Psoas muscle (tissue), 8 donors: Measurements from ENCODE around the gene POLE3. TPM values are rescaled to one million over a fixed set of nuclear protein-coding genes. Genes with fewer than 3 reads are reported as not detected.
"Not testable (repeated sequence)": the region's sequence is repeated elsewhere in the genome, so short reads cannot be mapped to it uniquely, and the experiment has no call there.

Experiments used
- ATAC-seq, 4 donors: fragments of 200-7000 bp; cut with Tn5 transposase; one replicate each; pipeline ENCODE4 v1.9.1; 2020; ENCODE audit warnings: moderate library complexity in 3 of 4, mild to moderate bottlenecking in 2 of 4
- DNase-seq, 2 donors: peaks; one replicate each; pipeline ENCODE4 v3.0.0-alpha.2; 2020
- H3K27ac ChIP-seq: fragments of 200-600 bp; one replicate; pipeline ENCODE4 v1.8.0; 2022
- H3K27me3 ChIP-seq, 3 donors: fragments of 200-600 bp in 1 of 3; one replicate each; pipeline versions ENCODE4 v1.6.1 to v1.8.0; 2013 to 2022; ENCODE audit warnings: low read length in 2 of 3, mild to moderate bottlenecking in 2 of 3, moderate library complexity in 1 of 3; ENCODE audit not compliant: insufficient read depth in 3 of 3
- H3K36me3 ChIP-seq, 2 donors: fragments of 200-600 bp in 1 of 2; one replicate each; pipeline versions ENCODE4 v1.6.1 to v1.8.0; 2013 to 2022; ENCODE audit warnings: low read depth in 1 of 2, mild to moderate bottlenecking in 1 of 2, moderate library complexity in 1 of 2; ENCODE audit not compliant: insufficient read depth in 1 of 2
- H3K4me1 ChIP-seq: fragments of 200-600 bp; one replicate; pipeline ENCODE4 v1.8.0; 2022
- H3K4me3 ChIP-seq: fragments of 200-600 bp; one replicate; pipeline ENCODE4 v1.8.0; 2022; ENCODE audit warnings: mild to moderate bottlenecking
- H3K9me3 ChIP-seq: fragments of 200-600 bp; one replicate; pipeline ENCODE4 v1.8.0; 2022
- CTCF ChIP-seq: fragments of 200-600 bp; IDR thresholded peaks from one replicate; pipeline ENCODE4 v1.8.0; 2022; ENCODE audit warnings: antibody characterized with exemption
- WGBS, 3 donors: extraction: QIAGEN DNeasy Blood & Tissue Kit; methylation state at CpG; one replicate each; pipeline versions ENCODE4 v1.1.6 to v1.1.7; 2013; 5-methylcytosine and 5-hydroxymethylcytosine counted together
- intact Hi-C, 2 donors: fragments of 100-400 bp; cut with DNase I; formaldehyde crosslinking; loops; one replicate each; pipeline versions ENCODE4 v1.11.0 to v1.14.2; 2022
- polyA plus RNA-seq, 3 donors: library from polyadenylated mRNA; stranded (reverse); fragments of 200-250 nt; gene quantifications; one replicate each; pipeline ENCODE4 v1.2.3, GENCODE V29; 2013
- total RNA-seq, 4 donors: library from RNA; stranded (reverse); fragmentation: NEBNext Ultra II Directional in 2 of 4; extraction: Animal tissue kit (Norgen Biotek cat#: 25700) in 2 of 4; gene quantifications; one replicate each; pipeline versions ENCODE4 v1.2.1 to v1.2.4, GENCODE V29; 2021 to 2023
- donor health status: healthy with polysubstance abuse.
- donor health status: DM: no; HTN: no; CAD: no; lungs with moderate emphysema.
- donor health status: Bipolar disorder and iron deficiency.
- donor health status: healthy.
- donor health status: DM: yes; HTN: yes; CAD: no.
- donor health status: DM: no; HTN: no; CAD: no.
- donor health status: DM: no; HTN: no; CAD: no.
- donor health status: DM: yes; HTN: yes; CAD: no.

POLE3 gene
- total and polyA plus RNA-seq, 7 donors = 29.8 to 173 (median 45.4) TPM

DNA sequence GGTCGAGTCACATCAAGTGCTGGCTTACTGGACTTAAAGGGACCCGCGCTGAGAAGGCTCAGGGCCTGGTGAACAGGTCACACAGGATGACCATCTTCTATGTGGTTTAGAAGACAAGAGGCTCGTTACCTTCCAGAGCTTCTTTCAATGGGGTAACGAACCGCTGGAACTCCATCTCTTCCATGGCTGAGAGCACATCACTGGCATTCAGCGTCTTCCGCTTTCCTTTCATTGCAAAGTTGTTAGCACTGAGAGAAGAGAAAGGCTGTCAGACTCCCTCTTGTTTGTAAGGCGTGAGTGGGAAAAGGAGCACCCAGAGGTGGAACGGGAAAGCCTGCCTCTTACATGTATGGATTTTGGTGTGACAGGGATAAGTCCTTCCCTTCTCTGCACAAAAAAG is 994 bp downstream of the POLE3 start:
- Histone ChIP-seq H3K4me3 (peak overlapping the region; percentile 95), H3K27ac (peak overlapping the region; percentile 97), H3K36me3 (peaks cover 9 to 22% of the 10 kb centered on the region in 2 donors), H3K4me1 (peaks cover 5% of the 10 kb centered on the region), H3K9me3 (no peaks in the 10 kb centered on the region), H3K27me3 (no peaks in the 10 kb centered on the region)
- intact Hi-C loops = loop anchor here (5.0 to 10.0 kb wide), 3 partner anchors 95 to 255 kb away; partner anchors contain the start of gene SLC31A2 (in 1 of the 2)
- DNase-seq = no peak
- TF ChIP-seq CTCF = no peak
- no peak for ATAC-seq
- 31 to 36% (median 31%) methylated on average over 10 of the region's 10 CpGs for WGBS, 3 donors

GRCh38 chr9:113406873-113407511 is 3.5 kb downstream of the POLE3 start:
- H3K4me1 ChIP-seq, H3K27me3 ChIP-seq, H3K27ac ChIP-seq, ATAC-seq, H3K4me3 ChIP-seq, H3K9me3 ChIP-seq: not testable (repeated sequence)
- TF ChIP-seq CTCF = peak; percentile 68
- intact Hi-C loops = loop anchor here (5.0 to 10.0 kb wide), 3 partner anchors 92 to 252 kb away; partner anchors contain the start of gene SLC31A2 (in 1 of the 2)
- DNase-seq = peak; percentile 44 to 69
- WGBS, 3 donors = 27% methylated on average over 7 of the region's 7 CpGs
- peaks cover 9 to 22% of the 10 kb centered on the region in 2 donors for H3K36me3 ChIP-seq

DNA sequence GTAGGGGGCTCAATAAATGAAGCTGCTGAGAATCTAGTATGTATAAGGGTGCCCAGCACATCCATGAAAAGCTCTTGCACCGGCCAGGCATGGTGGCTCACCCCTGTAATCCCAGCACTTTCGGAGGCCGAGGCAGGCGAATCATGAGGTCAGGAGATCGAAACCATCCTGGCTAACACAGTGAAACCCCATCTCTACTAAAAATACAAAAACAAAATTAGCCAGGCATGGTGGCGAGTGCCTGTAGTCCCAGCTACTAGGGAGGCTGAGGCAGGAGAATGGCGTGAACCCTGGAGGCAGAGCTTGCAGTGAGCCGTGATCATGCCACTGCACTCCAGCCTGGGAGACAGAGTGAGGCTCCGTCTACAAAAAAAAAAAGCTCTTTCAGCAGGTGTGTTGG is 4.1 kb downstream of the POLE3 start:
- not testable (repeated sequence) for H3K27ac ChIP-seq, H3K9me3 ChIP-seq, ATAC-seq, H3K27me3 ChIP-seq, H3K4me3 ChIP-seq, DNase-seq, H3K4me1 ChIP-seq
- intact Hi-C loops = loop anchor here (5.0 to 10.0 kb wide), 3 partner anchors 92 to 252 kb away; partner anchors contain the start of gene SLC31A2 (in 1 of the 2)
- peaks cover 9 to 22% of the 10 kb centered on the region in 2 donors for H3K36me3 ChIP-seq
- WGBS, 3 donors = 73 to 85% (median 73%) methylated on average over 9 of the region's 9 CpGs

DNA sequence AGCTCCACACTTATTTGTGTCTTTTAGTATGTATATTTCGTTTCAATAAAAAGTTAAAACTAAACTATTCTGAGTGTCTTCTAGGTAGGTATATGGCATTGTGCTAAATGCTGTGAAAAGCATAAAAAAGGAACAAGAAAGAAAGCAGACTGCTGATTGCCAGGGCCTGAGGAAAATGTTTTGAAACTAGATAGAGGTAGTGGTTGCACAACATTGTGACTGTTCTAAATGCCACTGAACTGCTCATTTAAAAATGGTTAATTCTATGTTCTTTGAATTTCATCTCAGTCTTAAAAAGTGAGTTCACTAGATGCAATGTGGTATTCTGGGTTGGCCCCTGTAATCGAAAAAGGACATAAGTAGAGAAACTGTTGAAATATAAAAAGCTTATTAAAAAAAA is 6.8 kb downstream of the POLE3 start:
- TF ChIP-seq CTCF = no peak

DNA sequence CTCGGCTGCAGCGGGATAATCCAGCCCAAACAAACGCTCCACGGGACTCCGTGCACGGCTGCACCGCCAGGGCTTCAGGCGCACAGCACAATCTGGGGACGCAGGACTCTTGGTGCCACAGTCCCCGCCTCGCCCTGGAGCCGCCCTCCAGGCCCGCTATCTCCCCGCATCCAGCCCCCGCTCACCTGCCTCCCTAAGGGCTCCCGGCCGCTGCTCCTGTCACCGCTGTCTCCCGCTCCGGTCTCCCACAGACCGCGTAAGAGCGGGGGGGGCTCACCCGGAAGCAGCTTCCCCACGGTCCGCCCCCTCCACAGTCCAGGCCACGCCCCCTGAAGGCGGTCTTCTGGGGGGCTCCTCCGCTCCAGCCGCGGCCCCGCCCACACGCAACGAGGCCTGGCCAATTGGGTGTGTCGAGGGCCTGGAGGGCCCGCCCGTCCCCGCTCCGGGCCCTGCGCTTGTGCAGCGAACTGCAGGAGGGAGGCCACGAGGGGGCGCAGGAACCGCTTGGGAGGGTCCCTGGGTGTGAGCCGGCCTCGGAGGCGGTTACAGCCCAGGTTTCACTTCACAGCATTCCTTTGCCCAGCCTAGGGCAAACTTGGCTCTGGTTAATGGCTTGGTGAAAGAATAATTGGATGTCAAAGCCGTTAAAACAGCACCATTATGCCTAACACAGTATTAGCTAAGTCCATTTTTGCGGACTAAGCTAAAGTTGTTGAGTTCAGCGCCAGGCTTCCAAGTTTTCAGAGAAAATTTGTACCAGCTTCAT is 9.3 kb downstream of the POLE3 start, which contains the start of gene ALAD:
Gene ALAD, minus strand, starts transcription at position 258 of the 766 bp plus-strand sequence. CDS start 7,725 bp downstream, outside the sequence.
- peak within 1 kb of the TSS; percentile 69 for H3K27ac ChIP-seq
- no peaks in the 10 kb centered on the region for H3K36me3 ChIP-seq
- peak; percentile 93 for TF ChIP-seq CTCF
- 2 to 3% (median 3%) methylated on average over 36 to 50 of the region's 50 CpGs for WGBS, 3 donors
- H3K4me1 ChIP-seq = peaks cover 14% of the 10 kb centered on the region
- peak within 1 kb of the TSS; percentile 77 for H3K4me3 ChIP-seq
- no peaks in the 10 kb centered on the region for H3K9me3 ChIP-seq
- intact Hi-C loops = loop anchor here (5.0 to 10.0 kb wide), 6 partner anchors 59 to 256 kb away; partner anchors contain the start of genes CDC26 (in 1 of the 2), PRPF4 (in 1 of the 2), SLC31A2 (in 1 of the 2) and WDR31 (in 1 of the 2)
- ATAC-seq (peak; percentile 100), DNase-seq (peak; percentile 100)
- no peaks in the 10 kb centered on the region for H3K27me3 ChIP-seq

More for the DNA sequence above, 6.8 kb downstream of the POLE3 start:
- Histone ChIP-seq H3K4me3 (no peak overlapping the region), H3K27ac (no peak overlapping the region), H3K9me3 (no peaks in the 10 kb centered on the region), H3K4me1 (peaks cover 11% of the 10 kb centered on the region), H3K36me3 (peaks cover 7 to 18% of the 10 kb centered on the region in 2 donors), H3K27me3 (no peaks in the 10 kb centered on the region)
- 75 to 88% (median 85%) methylated on average over 2 of the region's 2 CpGs for WGBS, 3 donors
- no peak for ATAC-seq
- intact Hi-C loops = loop anchor here (5.0 to 10.0 kb wide), 6 partner anchors 61 to 254 kb away; partner anchors contain the start of genes CDC26 (in 1 of the 2), PRPF4 (in 1 of the 2), SLC31A2 (in 1 of the 2) and WDR31 (in 1 of the 2)
- no peak for DNase-seq
